OCI-LY1 (cell line): ENCODE measurements around the gene SLC7A8.

Source experiments
- H2AFZ ChIP-seq: fragments of 200-600 bp; sonication (generic), shearing (Covaris generic); 2 replicates; pipeline ENCODE4 v1.6.0; 2014; ENCODE audit warnings: antibody characterized with exemption, mild to moderate bottlenecking, low read length
- H3F3A ChIP-seq: fragments of 200-600 bp; sonication (generic), shearing (Covaris generic); 2 replicates; pipeline ENCODE4 v1.6.0; 2014; ENCODE audit warnings: mild to moderate bottlenecking, antibody characterized with exemption, low read length, moderate library complexity; ENCODE audit not compliant: insufficient read depth
- H3K27ac ChIP-seq: fragments of 200-600 bp; sonication (generic); 2 replicates; pipeline ENCODE4 v1.5.1; 2014; ENCODE audit warnings: low read length, mixed run types, mild to moderate bottlenecking, low read depth; ENCODE audit not compliant: poor library complexity, severe bottlenecking
- H3K27me3 ChIP-seq: fragments of 200-600 bp; sonication (generic); 2 replicates; pipeline ENCODE4 v1.6.0; 2014; ENCODE audit warnings: antibody characterized with exemption, mild to moderate bottlenecking, low read length, moderate library complexity; ENCODE audit not compliant: insufficient read depth
- H3K36me3 ChIP-seq: fragments of 200-600 bp; sonication (generic); 2 replicates; pipeline ENCODE4 v1.6.1; 2014; ENCODE audit warnings: mild to moderate bottlenecking, antibody characterized with exemption, low read length, moderate library complexity, mixed read lengths; ENCODE audit not compliant: insufficient read depth
- H3K4me1 ChIP-seq: fragments of 200-600 bp; sonication (generic); 2 replicates; pipeline ENCODE4 v1.5.1; 2014; ENCODE audit warnings: mild to moderate bottlenecking, low read length, moderate library complexity; ENCODE audit not compliant: insufficient read depth, severe bottlenecking
- H3K4me2 ChIP-seq: fragments of 200-600 bp; sonication (generic), shearing (Covaris generic); 2 replicates; pipeline ENCODE4 v1.6.1; 2014; ENCODE audit warnings: low read length
- H3K4me3 ChIP-seq: fragments of 200-600 bp; sonication (generic); 2 replicates; pipeline ENCODE4 v1.5.1; 2014; ENCODE audit warnings: low read length, low read depth, mild to moderate bottlenecking, mixed read lengths; ENCODE audit not compliant: poor library complexity, severe bottlenecking
- H3K79me2 ChIP-seq: fragments of 200-600 bp; shearing (Covaris generic); 2 replicates; pipeline ENCODE4 v1.6.1; 2016; ENCODE audit warnings: mixed run types, low read length, mixed read lengths; ENCODE audit not compliant: insufficient read depth
- H3K9ac ChIP-seq: fragments of 200-600 bp; sonication (generic), shearing (Covaris generic); 2 replicates; pipeline ENCODE4 v1.6.1; 2014; ENCODE audit warnings: mild to moderate bottlenecking, low read length, mixed read lengths
- H3K9me2 ChIP-seq: fragments of 200-600 bp; sonication (generic), shearing (Covaris generic); 2 replicates; pipeline ENCODE4 v1.6.1; 2014; ENCODE audit warnings: low read depth, mild to moderate bottlenecking, low read length, mixed read lengths
- H3K9me3 ChIP-seq: fragments of 200-600 bp; shearing (Covaris generic); 2 replicates; pipeline ENCODE4 v1.6.1; 2014; ENCODE audit warnings: low read length, mixed read lengths
- H4K20me1 ChIP-seq: fragments of 200-600 bp; sonication (generic), shearing (Covaris generic); 2 replicates; pipeline ENCODE4 v1.6.0; 2016; ENCODE audit warnings: mild to moderate bottlenecking, low read length; ENCODE audit not compliant: insufficient read depth
- CTCF ChIP-seq: fragments of 200-600 bp; sonication (generic), shearing (Covaris generic); IDR thresholded peaks from 2 replicates; pipeline ENCODE4 v1.5.1; 2017; ENCODE audit warnings: mild to moderate bottlenecking, antibody characterized with exemption, low read length, moderate library complexity, mixed read lengths
- EZH2 ChIP-seq: fragments of 200-600 bp; sonication (generic), shearing (Covaris generic); IDR thresholded peaks from 2 replicates; pipeline ENCODE4 v1.8.0; 2017; ENCODE audit warnings: borderline replicate concordance, mixed run types, mild to moderate bottlenecking, antibody characterized with exemption, low read length, moderate library complexity, mixed read lengths

Gene SLC7A8

GRCh38 chr14:23151342-23151741, 32.1 kb downstream of the SLC7A8 start:
- Histone ChIP-seq H3K27ac (no peak overlapping the region), H3K9ac (no peak overlapping the region), H2AFZ (no peak overlapping the region), H3K27me3 (peaks cover 8% of the 10 kb centered on the region; the same call in 1 of the 2 replicates), H3K9me3 (no peaks in the 10 kb centered on the region), H3K36me3 (no peaks in the 10 kb centered on the region), H3F3A (no peaks in the 10 kb centered on the region), H3K4me1 (no peaks in the 10 kb centered on the region), H3K4me3 (no peak overlapping the region), H4K20me1 (no peaks in the 10 kb centered on the region), H3K4me2 (no peak overlapping the region), H3K9me2 (no peaks in the 10 kb centered on the region), H3K79me2 (no peaks in the 10 kb centered on the region)
- TF ChIP-seq EZH2 (no peak), CTCF (no peak)

GRCh38 chr14:23149745-23150144, 33.7 kb downstream of the SLC7A8 start:
- peaks cover 8% of the 10 kb centered on the region; the same call in 1 of the 2 replicates for H3K27me3 ChIP-seq
- H3K9me2 ChIP-seq = no peaks in the 10 kb centered on the region
- no peak overlapping the region for H3K4me3 ChIP-seq
- H3K27ac ChIP-seq = no peak overlapping the region
- H2AFZ ChIP-seq = no peak overlapping the region
- TF ChIP-seq CTCF (no peak), EZH2 (no peak)
- no peaks in the 10 kb centered on the region for H3K36me3 ChIP-seq
- no peaks in the 10 kb centered on the region for H3K4me1 ChIP-seq
- no peak overlapping the region for H3K4me2 ChIP-seq
- H3K9ac ChIP-seq = no peak overlapping the region
- H4K20me1 ChIP-seq = no peaks in the 10 kb centered on the region
- H3F3A ChIP-seq = no peaks in the 10 kb centered on the region
- no peaks in the 10 kb centered on the region for H3K79me2 ChIP-seq
- no peaks in the 10 kb centered on the region for H3K9me3 ChIP-seq

GRCh38 chr14:23148591-23149249, 34.7 kb downstream of the SLC7A8 start:
- Histone ChIP-seq H3K9me2 (no peaks in the 10 kb centered on the region), H3F3A (no peaks in the 10 kb centered on the region), H3K9ac (no peak overlapping the region), H3K4me3 (no peak overlapping the region), H3K4me2 (no peak overlapping the region), H3K27me3 (peaks cover 8% of the 10 kb centered on the region; the same call in 1 of the 2 replicates), H3K36me3 (no peaks in the 10 kb centered on the region), H4K20me1 (no peaks in the 10 kb centered on the region), H3K4me1 (no peaks in the 10 kb centered on the region), H3K79me2 (no peaks in the 10 kb centered on the region), H3K27ac (no peak overlapping the region), H3K9me3 (no peaks in the 10 kb centered on the region), H2AFZ (no peak overlapping the region)
- TF ChIP-seq CTCF (no peak), EZH2 (no peak)
